GM12892 (cell line): ENCODE measurements around the gene GALNT1.

Experiments
- POLR2A ChIP-seq: IDR thresholded peaks from 2 replicates; pipeline ENCODE4 v1.6.1; 2011; ENCODE audit warnings: low read depth, low read length, control low read depth
- POLR2AphosphoS5 ChIP-seq: IDR thresholded peaks from 2 replicates; pipeline ENCODE4 v1.6.1; 2011; ENCODE audit warnings: low read depth, low read length, control low read depth
- TAF1 ChIP-seq: IDR thresholded peaks from 2 replicates; pipeline ENCODE4 v1.6.1; 2011; ENCODE audit warnings: low read depth, mild to moderate bottlenecking, control low read depth, low read length, borderline replicate concordance

DNA sequence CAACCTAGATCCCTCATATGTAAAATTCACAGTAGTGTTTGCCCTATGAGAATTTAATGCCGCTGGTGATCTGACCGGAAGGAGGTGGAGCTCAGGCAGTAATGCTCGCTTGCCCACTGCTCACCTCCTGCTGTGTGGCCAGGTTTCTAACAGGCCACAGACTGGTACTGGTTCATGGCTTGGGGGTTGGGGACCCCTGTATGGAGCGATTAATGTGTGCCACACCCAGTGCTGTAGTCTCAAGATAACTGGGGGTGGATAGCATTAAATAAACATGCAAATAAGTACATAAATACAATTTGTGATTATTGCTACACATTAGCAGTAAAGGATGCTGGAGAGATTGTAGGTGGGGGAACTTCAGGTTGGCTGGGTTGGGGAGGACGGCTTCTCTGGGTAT, 3.2 kb downstream of the GALNT1 start:
- TF ChIP-seq POLR2AphosphoS5 (no peak), POLR2A (no peak), TAF1 (no peak)
